HG03060 (cell line): ENCODE measurements around the gene DLL1.

ENCODE experiments used
- ATAC-seq: cut with Tn5 transposase; IDR thresholded peaks from one replicate; pipeline ENCODE4 v1.9.1; 2021; ENCODE audit warnings: low read depth, moderate number of reproducible peaks; ENCODE audit not compliant: unreplicated experiment

The DLL1 gene

GRCh38 chr6:170234419-170234818, 56.5 kb downstream of the DLL1 start:
- ATAC-seq = no peak

DNA sequence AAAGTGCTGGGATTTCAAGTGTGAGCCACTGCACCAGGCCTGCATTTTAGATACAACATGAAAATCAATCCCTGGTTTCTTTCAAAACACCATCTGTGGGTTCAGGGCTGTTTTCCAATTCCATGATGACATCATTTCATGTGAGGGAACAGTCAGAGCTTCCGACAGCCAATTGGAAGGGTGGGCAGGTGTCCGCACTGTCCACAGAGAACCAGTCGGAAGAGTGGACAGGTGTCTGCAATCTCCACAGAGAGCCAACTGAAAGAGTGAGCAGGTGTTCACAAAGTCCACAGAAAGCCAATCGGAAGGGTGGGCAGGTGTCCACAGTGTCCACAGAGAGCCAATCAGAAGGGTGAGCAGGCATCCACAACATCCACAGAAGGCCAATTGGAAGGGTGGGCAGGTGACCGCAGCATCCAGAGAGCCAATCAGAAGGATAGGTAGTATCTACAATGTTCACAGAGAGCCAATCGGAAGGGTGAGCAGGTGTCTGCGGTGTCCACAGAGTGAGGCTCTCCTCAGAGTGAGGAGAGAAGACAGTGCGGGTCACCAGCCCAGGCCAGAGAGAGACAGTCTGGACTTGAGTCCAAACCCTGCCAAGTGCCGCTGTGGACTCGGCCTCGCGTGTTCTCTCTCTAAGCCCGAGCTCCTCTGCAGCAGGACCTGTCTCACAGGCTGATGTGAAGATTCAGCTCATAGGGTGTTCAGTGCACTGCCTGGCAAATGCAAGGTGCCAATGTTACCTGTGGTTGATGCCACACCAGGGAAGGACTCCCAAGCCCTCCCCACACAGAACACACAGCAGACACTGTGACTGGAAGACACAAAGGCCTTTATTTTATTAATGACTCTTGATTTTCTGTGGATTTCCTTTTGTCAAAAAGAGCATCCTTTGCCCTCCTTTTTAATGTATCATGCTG, 57.3 kb downstream of the DLL1 start:
- ATAC-seq = no peak
